Thyroid gland (tissue), 4 donors: Measurements from ENCODE around the gene FBLN1. TPM values are rescaled to one million over a fixed set of nuclear protein-coding genes. Genes with fewer than 3 reads are reported as not detected.
A peak's percentile ranks its signal among the peaks of the same experiment; 100 is the strongest.
"Not testable (repeated sequence)": the region's sequence is repeated elsewhere in the genome, so short reads cannot be mapped to it uniquely, and the experiment has no call there.

Experiments
- DNase-seq, 2 donors: peaks; one replicate each; pipeline ENCODE4 v3.0.0-alpha.2; 2019
- H3K27ac ChIP-seq, 3 donors: fragments of 200-600 bp; sonication (generic); 1 replicate in 2 of 3; 2 replicates in 1 of 3; pipeline ENCODE4 v1.5.1; 2016 to 2019; ENCODE audit warnings: mild to moderate bottlenecking in 1 of 3, moderate library complexity in 1 of 3
- H3K27me3 ChIP-seq: fragments of 200-600 bp; sonication (generic); one replicate; pipeline ENCODE4 v1.5.1; 2019
- H3K36me3 ChIP-seq, 2 donors: fragments of 200-600 bp; sonication (generic); one replicate each; pipeline ENCODE4 v1.5.1; 2016 to 2019
- H3K4me1 ChIP-seq, 2 donors: fragments of 200-600 bp; sonication (generic); one replicate each; pipeline ENCODE4 v1.5.1; 2017 to 2019
- H3K4me3 ChIP-seq, 3 donors: fragments of 200-600 bp; sonication (generic); replicated peaks in 1 of 3; 1 replicate in 2 of 3; 2 replicates in 1 of 3; pipeline ENCODE4 v1.5.1; 2016; ENCODE audit warnings: mild to moderate bottlenecking in 1 of 3
- H3K9me3 ChIP-seq: fragments of 200-600 bp; sonication (generic); one replicate; pipeline ENCODE4 v1.5.1; 2017
- POLR2A ChIP-seq, 2 donors: fragments of 450-650 bp; IDR thresholded peaks; one replicate each; pipeline ENCODE4 v1.6.1; 2017; ENCODE audit warnings: antibody characterized with exemption in 2 of 2, mild to moderate bottlenecking in 2 of 2, moderate library complexity in 1 of 2
- WGBS, 2 donors: methylation state at CpG; one replicate each; pipeline ENCODE4 v1.1.5; 2017; 5-methylcytosine and 5-hydroxymethylcytosine counted together
- intact Hi-C: fragments of 100-400 bp; cut with DNase I; formaldehyde crosslinking; loops from one replicate; pipeline ENCODE4 v1.15.1; 2023
- total RNA-seq, 4 donors: library from RNA; depleted of rRNA; stranded (reverse); fragments of >200 nt; gene quantifications; one replicate each; pipeline ENCODE4 v1.2.3, GENCODE V29; 2016
- TF ChIP-seq, protein P1 (sequence below), 6 experiments: fragments of 200-600 bp in 3 of 6; fragments of 450-650 bp in 3 of 6; sonication (generic) in 3 of 6; IDR thresholded peaks; one replicate each; pipeline ENCODE4 v1.5.1; 2016 to 2019; ENCODE audit warnings: antibody characterized with exemption in 6 of 6, mild to moderate bottlenecking in 2 of 6, inconsistent platforms in 1 of 6, moderate library complexity in 1 of 6

Gene FBLN1
- total RNA-seq, 4 donors from 2014 or later = 52.3 to 199 (median 163) TPM

DNA sequence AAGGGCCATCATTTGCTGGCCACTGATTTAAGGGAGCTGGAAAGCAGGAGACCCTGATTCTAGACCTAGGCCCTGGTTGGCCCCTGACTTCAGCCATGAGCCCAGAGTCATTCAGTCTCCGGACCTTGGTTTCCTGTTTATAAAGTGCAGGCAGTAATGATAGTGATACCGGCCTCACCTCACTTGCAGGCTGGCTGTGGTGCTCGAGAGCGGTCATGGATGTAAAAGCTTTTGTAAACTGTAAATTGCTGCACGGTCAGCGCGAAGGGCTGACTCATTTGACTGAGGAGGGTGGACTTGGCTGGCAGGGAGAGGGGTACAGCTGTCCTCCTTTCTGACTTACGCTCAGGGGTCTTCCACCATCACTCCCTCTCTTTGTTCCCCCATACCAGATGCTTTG lies 37.4 kb downstream of the FBLN1 start:
- H3K4me3 ChIP-seq = no peak overlapping the region
- DNase-seq = peak; percentile 56 to 77
- WGBS, 2 donors = 44 to 58% methylated on average over 8 of the region's 8 CpGs
- peaks cover 21 to 33% of the 10 kb centered on the region in 2 donors for H3K4me1 ChIP-seq
- H3K27me3 ChIP-seq = no peaks in the 10 kb centered on the region
- intact Hi-C loops = no loop called here
- no peaks in the 10 kb centered on the region for H3K9me3 ChIP-seq
- peak overlapping the region in 2 of 3 donors; percentile 3 to 77 for H3K27ac ChIP-seq
- H3K36me3 ChIP-seq = no peaks in the 10 kb centered on the region
- no peak for TF ChIP-seq POLR2A (IDR thresholded peaks at IDR 0.05)
- TF ChIP-seq, protein P1, sequence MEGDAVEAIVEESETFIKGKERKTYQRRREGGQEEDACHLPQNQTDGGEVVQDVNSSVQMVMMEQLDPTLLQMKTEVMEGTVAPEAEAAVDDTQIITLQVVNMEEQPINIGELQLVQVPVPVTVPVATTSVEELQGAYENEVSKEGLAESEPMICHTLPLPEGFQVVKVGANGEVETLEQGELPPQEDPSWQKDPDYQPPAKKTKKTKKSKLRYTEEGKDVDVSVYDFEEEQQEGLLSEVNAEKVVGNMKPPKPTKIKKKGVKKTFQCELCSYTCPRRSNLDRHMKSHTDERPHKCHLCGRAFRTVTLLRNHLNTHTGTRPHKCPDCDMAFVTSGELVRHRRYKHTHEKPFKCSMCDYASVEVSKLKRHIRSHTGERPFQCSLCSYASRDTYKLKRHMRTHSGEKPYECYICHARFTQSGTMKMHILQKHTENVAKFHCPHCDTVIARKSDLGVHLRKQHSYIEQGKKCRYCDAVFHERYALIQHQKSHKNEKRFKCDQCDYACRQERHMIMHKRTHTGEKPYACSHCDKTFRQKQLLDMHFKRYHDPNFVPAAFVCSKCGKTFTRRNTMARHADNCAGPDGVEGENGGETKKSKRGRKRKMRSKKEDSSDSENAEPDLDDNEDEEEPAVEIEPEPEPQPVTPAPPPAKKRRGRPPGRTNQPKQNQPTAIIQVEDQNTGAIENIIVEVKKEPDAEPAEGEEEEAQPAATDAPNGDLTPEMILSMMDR (IDR thresholded peaks at IDR 0.05) = no peak

DNA sequence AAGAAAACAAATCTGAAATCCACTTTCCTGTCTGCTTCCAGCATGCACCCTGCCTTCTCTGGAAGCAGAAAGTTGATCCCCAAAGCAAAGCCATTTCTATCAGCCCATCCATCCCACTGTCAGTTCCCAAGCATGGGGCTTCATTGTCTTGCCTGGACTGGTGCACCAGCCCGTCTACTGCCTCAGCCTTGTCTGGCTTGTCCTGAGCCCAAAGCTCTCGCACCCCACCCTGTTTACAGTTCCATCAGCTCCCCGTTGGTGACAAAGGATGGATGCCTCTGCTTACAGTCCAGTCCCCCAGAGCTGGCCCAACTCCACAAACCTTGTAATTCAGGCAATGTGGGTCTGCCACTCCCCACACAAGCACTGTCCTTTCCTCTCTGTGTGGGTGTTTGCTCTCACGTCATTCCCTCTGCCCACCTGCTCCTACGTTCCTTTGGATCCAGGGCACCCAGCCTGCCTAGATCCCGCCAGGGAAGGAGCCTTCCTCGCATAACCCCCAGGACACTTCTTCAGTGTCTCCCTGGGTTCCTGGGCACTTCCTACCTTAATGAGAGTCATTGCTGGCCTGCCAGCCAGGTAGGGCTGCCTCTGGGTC lies 38.8 kb downstream of the FBLN1 start:
- Histone ChIP-seq H3K4me3 (no peak overlapping the region), H3K27me3 (no peaks in the 10 kb centered on the region), H3K9me3 (no peaks in the 10 kb centered on the region), H3K4me1 (peaks cover 21 to 33% of the 10 kb centered on the region in 2 donors), H3K36me3 (no peaks in the 10 kb centered on the region), H3K27ac (no peak overlapping the region)
- TF ChIP-seq, protein P1 (IDR thresholded peaks at IDR 0.05) = no peak
- no peak for TF ChIP-seq POLR2A (IDR thresholded peaks at IDR 0.05)
- intact Hi-C loops = no loop called here
- no peak for DNase-seq
- WGBS, 2 donors = 91 to 93% methylated on average over 7 of the region's 7 CpGs

DNA sequence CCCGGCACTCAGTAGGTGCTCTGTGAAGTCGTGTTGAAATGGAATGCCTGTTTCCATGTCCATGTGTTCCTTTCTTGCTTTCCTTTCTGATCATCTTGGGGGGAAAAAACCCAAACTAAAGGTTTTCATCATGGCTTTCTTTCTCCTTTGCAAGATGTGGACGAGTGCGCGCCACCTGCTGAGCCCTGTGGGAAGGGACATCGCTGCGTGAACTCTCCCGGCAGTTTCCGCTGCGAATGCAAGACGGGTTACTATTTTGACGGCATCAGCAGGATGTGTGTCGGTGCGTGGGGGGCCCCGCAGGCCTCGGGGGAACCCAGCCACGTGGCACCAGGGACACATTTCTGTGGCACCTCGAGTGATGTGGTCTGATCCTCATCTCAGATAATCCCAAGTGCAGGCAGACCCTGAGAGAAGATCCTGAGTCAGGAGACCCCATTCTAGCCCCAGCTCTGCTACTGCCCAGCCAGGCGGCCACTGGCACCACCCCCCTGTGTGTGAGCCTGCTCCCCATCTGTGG lies 39.4 kb downstream of the FBLN1 start:
- H3K4me1 ChIP-seq = peaks cover 21 to 30% of the 10 kb centered on the region in 2 donors
- H3K27ac ChIP-seq = no peak overlapping the region
- no peaks in the 10 kb centered on the region for H3K27me3 ChIP-seq
- no peak for DNase-seq
- H3K4me3 ChIP-seq = no peak overlapping the region
- H3K9me3 ChIP-seq = no peaks in the 10 kb centered on the region
- no peak for TF ChIP-seq POLR2A (IDR thresholded peaks at IDR 0.05)
- TF ChIP-seq, protein P1 (IDR thresholded peaks at IDR 0.05) = no peak
- H3K36me3 ChIP-seq = no peaks in the 10 kb centered on the region
- intact Hi-C loops = no loop called here
- 94 to 95% methylated on average over 18 to 19 of the region's 19 CpGs for WGBS, 2 donors

DNA sequence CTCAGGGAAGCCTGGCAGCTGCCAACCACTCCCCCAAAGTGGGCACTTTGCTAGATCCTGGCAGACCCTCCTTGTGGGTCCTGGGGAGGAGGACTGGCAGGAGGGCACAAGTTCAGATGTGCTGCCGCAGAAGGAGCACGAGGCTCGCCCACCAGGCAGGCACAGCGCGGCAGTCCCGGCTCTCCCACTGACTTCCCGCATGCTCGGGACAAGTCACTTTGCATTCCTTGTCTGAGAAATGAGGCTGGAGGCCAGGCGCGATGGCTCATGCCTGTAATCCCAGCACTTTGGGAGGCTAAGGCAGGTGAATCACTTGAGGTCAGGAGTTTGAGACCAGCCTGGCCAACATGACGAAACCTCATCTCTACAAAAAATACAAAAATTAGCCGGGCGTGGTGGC lies 40.1 kb downstream of the FBLN1 start:
- H3K27me3 ChIP-seq, H3K9me3 ChIP-seq, intact Hi-C loops, H3K4me3 ChIP-seq, H3K27ac ChIP-seq, H3K36me3 ChIP-seq, DNase-seq: not testable (repeated sequence)
- 95 to 98% methylated on average over 13 of the region's 13 CpGs for WGBS, 2 donors
- peaks cover 14 to 25% of the 10 kb centered on the region in 2 donors for H3K4me1 ChIP-seq

DNA sequence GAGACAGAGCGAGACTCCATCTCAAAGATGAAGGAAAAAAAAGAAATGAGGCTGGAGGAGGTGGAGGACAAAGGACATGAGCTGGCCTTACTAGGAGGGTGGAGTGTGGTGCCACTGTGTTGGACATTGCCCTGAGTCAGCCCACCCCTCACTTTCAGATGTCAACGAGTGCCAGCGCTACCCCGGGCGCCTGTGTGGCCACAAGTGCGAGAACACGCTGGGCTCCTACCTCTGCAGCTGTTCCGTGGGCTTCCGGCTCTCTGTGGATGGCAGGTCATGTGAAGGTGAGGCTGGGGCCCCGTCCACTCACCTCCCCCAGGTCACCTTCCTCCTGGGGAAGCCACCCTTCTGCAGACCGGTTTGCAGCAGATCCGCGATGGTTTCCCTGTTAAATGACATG lies 40.6 kb downstream of the FBLN1 start:
- TF ChIP-seq, protein P1 (IDR thresholded peaks at IDR 0.05) = no peak
- TF ChIP-seq POLR2A (IDR thresholded peaks at IDR 0.05) = no peak
- 93 to 96% methylated on average over 10 to 13 of the region's 13 CpGs for WGBS, 2 donors
- Histone ChIP-seq H3K27me3 (no peaks in the 10 kb centered on the region), H3K9me3 (no peaks in the 10 kb centered on the region), H3K27ac (no peak overlapping the region), H3K4me1 (peaks cover 9 to 20% of the 10 kb centered on the region in 2 donors), H3K4me3 (no peak overlapping the region), H3K36me3 (no peaks in the 10 kb centered on the region)
- DNase-seq = no peak
- intact Hi-C loops = no loop called here
